BLaER1 treated with 17β-estradiol and CSF1 and Interleukin-3, amounts not matched to agents 10 nM and 100 nM (cell line): ENCODE data around the gene PCCA.
"Not testable (repeated sequence)": the region's sequence is repeated elsewhere in the genome, so short reads cannot be mapped to it uniquely, and the experiment has no call there.

Experiments used
- H3K27ac ChIP-seq, 11 experiments: shearing (Covaris generic); formaldehyde crosslinking; 2 replicates each; pipeline ENCODE4 v1.8.1; 2022
- H3K27me3 ChIP-seq, 11 experiments: shearing (Covaris generic); formaldehyde crosslinking; 2 replicates each; pipeline ENCODE4 v1.8.1; 2022
- H3K36me3 ChIP-seq, 11 experiments: shearing (Covaris generic); formaldehyde crosslinking; 2 replicates each; pipeline ENCODE4 v1.8.1; 2022
- H3K4me1 ChIP-seq, 10 experiments: shearing (Covaris generic); formaldehyde crosslinking; 2 replicates each; pipeline ENCODE4 v1.8.1; 2022
- H3K4me2 ChIP-seq, 11 experiments: shearing (Covaris generic); formaldehyde crosslinking; 2 replicates each; pipeline ENCODE4 v1.8.1; 2022
- H3K4me3 ChIP-seq, 10 experiments: shearing (Covaris generic); formaldehyde crosslinking; 2 replicates each; pipeline ENCODE4 v1.8.1; 2022
- H3K9ac ChIP-seq, 11 experiments: shearing (Covaris generic); formaldehyde crosslinking; 2 replicates each; pipeline ENCODE4 v1.8.1; 2022
- H3K9me3 ChIP-seq, 11 experiments: shearing (Covaris generic); formaldehyde crosslinking; replicated peaks in 1 of 11; 2 replicates each; pipeline ENCODE4 v1.8.1; 2022
- H4K20me1 ChIP-seq, 11 experiments: shearing (Covaris generic); formaldehyde crosslinking; 2 replicates each; pipeline ENCODE4 v1.8.1; 2022
- Cebpa-rat ChIP-seq, 11 experiments: shearing (Covaris generic); IDR thresholded peaks; 2 replicates each; pipeline ENCODE4 v1.8.1; 2022

The PCCA gene

GRCh38 chr13:100212904-100213553, 124.1 kb downstream of the PCCA start:
- no peak overlapping the region for H3K27ac ChIP-seq
- peaks cover 0 to 21% (median 4%) of the 10 kb centered on the region in 11 experiments; a peak in 9 of 22 replicates for H3K9me3 ChIP-seq
- TF ChIP-seq Cebpa-rat (IDR thresholded peaks at IDR 0.05), result no peak
- 0 out of 22 replicates have a peak, but pooled peaks cover 0 to 3% (median 0%) of the 10 kb centered on the region in 11 experiments for H3K36me3 ChIP-seq
- no peak overlapping the region for H3K9ac ChIP-seq
- no peak overlapping the region for H3K4me3 ChIP-seq
- H3K27me3 ChIP-seq, result no peaks in the 10 kb centered on the region
- H4K20me1 ChIP-seq, result no peaks in the 10 kb centered on the region
- H3K4me2 ChIP-seq, result peak overlapping the region in 3 of 11 experiments; percentile 8 to 75 (median 52); a peak in 3 of 22 replicates
- peaks cover 0 to 45% (median 0%) of the 10 kb centered on the region in 10 experiments; a peak in 6 of 20 replicates for H3K4me1 ChIP-seq

GRCh38 chr13:100213576-100213975, 124.7 kb downstream of the PCCA start:
- Histone ChIP-seq H3K4me2 (peak overlapping the region in 3 of 11 experiments; percentile 8 to 75 (median 52); a peak in 4 of 22 replicates), H3K9ac (no peak overlapping the region), H3K4me1 (peaks cover 0 to 45% (median 0%) of the 10 kb centered on the region in 10 experiments; a peak in 6 of 20 replicates), H3K27me3 (no peaks in the 10 kb centered on the region), H4K20me1 (no peaks in the 10 kb centered on the region), H3K9me3 (peaks cover 0 to 21% (median 4%) of the 10 kb centered on the region in 11 experiments; a peak in 9 of 22 replicates), H3K36me3 (0 out of 22 replicates have a peak, but pooled peaks cover 0 to 3% (median 0%) of the 10 kb centered on the region in 11 experiments), H3K4me3 (no peak overlapping the region), H3K27ac (no peak overlapping the region)
- no peak for TF ChIP-seq Cebpa-rat (IDR thresholded peaks at IDR 0.05)

- H3K4me2 ChIP-seq, result no peak overlapping the region
- H3K27ac ChIP-seq, result no peak overlapping the region
- H3K4me1 ChIP-seq, result peaks cover 0 to 40% (median 0%) of the 10 kb centered on the region in 10 experiments; a peak in 6 of 20 replicates
Measured at GRCh38 chr13:100214886-100215285, 126.0 kb downstream of the PCCA start.

GRCh38 chr13:100221166-100221565, 132.3 kb downstream of the PCCA start:
- TF ChIP-seq Cebpa-rat (IDR thresholded peaks at IDR 0.05), result no peak
- H3K27ac ChIP-seq, result no peak overlapping the region
- no peaks in the 10 kb centered on the region for H3K36me3 ChIP-seq
- H3K4me1 ChIP-seq, result no peaks in the 10 kb centered on the region
- no peaks in the 10 kb centered on the region for H3K27me3 ChIP-seq
- H3K4me3 ChIP-seq, result no peak overlapping the region
- peaks cover 0 to 6% (median 0%) of the 10 kb centered on the region in 11 experiments; a peak in 2 of 22 replicates for H3K9me3 ChIP-seq
- no peaks in the 10 kb centered on the region; a peak in 1 of 22 replicates for H4K20me1 ChIP-seq
- H3K9ac ChIP-seq, result no peak overlapping the region
- H3K4me2 ChIP-seq, result no peak overlapping the region

More at GRCh38 chr13:100214886-100215285, 126.0 kb downstream of the PCCA start:
- H4K20me1 ChIP-seq, result no peaks in the 10 kb centered on the region
- no peak for TF ChIP-seq Cebpa-rat (IDR thresholded peaks at IDR 0.05)
- H3K36me3 ChIP-seq, result 0 out of 22 replicates have a peak, but pooled peaks cover 0 to 3% (median 0%) of the 10 kb centered on the region in 11 experiments
- no peak overlapping the region for H3K4me3 ChIP-seq
- peaks cover 0 to 21% (median 4%) of the 10 kb centered on the region in 11 experiments; a peak in 9 of 22 replicates for H3K9me3 ChIP-seq
- no peak overlapping the region for H3K9ac ChIP-seq
- no peaks in the 10 kb centered on the region for H3K27me3 ChIP-seq

- H3K9ac ChIP-seq, H3K4me2 ChIP-seq, H3K36me3 ChIP-seq, H3K4me3 ChIP-seq, H3K9me3 ChIP-seq, H3K27me3 ChIP-seq, H3K4me1 ChIP-seq, H3K27ac ChIP-seq, H4K20me1 ChIP-seq: not testable (repeated sequence)
Measured at GRCh38 chr13:100223966-100224530, 135.2 kb downstream of the PCCA start.

- H3K36me3 ChIP-seq, result no peaks in the 10 kb centered on the region
- H3K4me3 ChIP-seq, result no peak overlapping the region
- no peak overlapping the region for H3K27ac ChIP-seq
- no peak overlapping the region for H3K9ac ChIP-seq
- no peaks in the 10 kb centered on the region for H3K27me3 ChIP-seq
- H4K20me1 ChIP-seq, result no peaks in the 10 kb centered on the region; a peak in 1 of 22 replicates
- H3K9me3 ChIP-seq, result no peaks in the 10 kb centered on the region
- peaks cover 10 to 25% (median 18%) of the 10 kb centered on the region in 10 experiments for H3K4me1 ChIP-seq
- no peak overlapping the region for H3K4me2 ChIP-seq
- no peak for TF ChIP-seq Cebpa-rat (IDR thresholded peaks at IDR 0.05)
Measured at GRCh38 chr13:100229603-100230002, 140.7 kb downstream of the PCCA start.

- no peak for TF ChIP-seq Cebpa-rat (IDR thresholded peaks at IDR 0.05)
- H3K27me3 ChIP-seq, result no peaks in the 10 kb centered on the region
- peaks cover 21 to 36% (median 30%) of the 10 kb centered on the region in 10 experiments for H3K4me1 ChIP-seq
- no peaks in the 10 kb centered on the region; a peak in 1 of 22 replicates for H4K20me1 ChIP-seq
- H3K9ac ChIP-seq, result no peak overlapping the region
- H3K36me3 ChIP-seq, result no peaks in the 10 kb centered on the region
- H3K4me3 ChIP-seq, result no peak overlapping the region
- no peak overlapping the region for H3K27ac ChIP-seq
- H3K9me3 ChIP-seq, result no peaks in the 10 kb centered on the region
- H3K4me2 ChIP-seq, result peak overlapping the region in 3 of 11 experiments; percentile 8 to 23 (median 8); a peak in 3 of 22 replicates
Measured at GRCh38 chr13:100230769-100231149, 141.9 kb downstream of the PCCA start.

- Histone ChIP-seq H3K36me3 (no peaks in the 10 kb centered on the region), H3K4me2 (0 out of 22 replicates have a peak overlapping the region, but pooled peaks of 1 of the 11 experiments have one; percentile 8), H3K27me3 (no peaks in the 10 kb centered on the region), H4K20me1 (no peaks in the 10 kb centered on the region), H3K27ac (no peak overlapping the region), H3K9me3 (no peaks in the 10 kb centered on the region), H3K4me1 (peaks cover 25 to 41% (median 33%) of the 10 kb centered on the region in 10 experiments), H3K4me3 (no peak overlapping the region), H3K9ac (no peak overlapping the region)
- TF ChIP-seq Cebpa-rat (IDR thresholded peaks at IDR 0.05), result no peak
Measured at GRCh38 chr13:100231176-100231575, 142.3 kb downstream of the PCCA start.

- no peak for TF ChIP-seq Cebpa-rat (IDR thresholded peaks at IDR 0.05)
- Histone ChIP-seq H3K9me3 (peaks cover 0 to 6% (median 0%) of the 10 kb centered on the region in 11 experiments; a peak in 5 of 22 replicates), H3K36me3 (no peaks in the 10 kb centered on the region), H3K4me3 (no peak overlapping the region), H3K9ac (peak overlapping the region in 3 of 11 experiments; percentile 14 to 69 (median 34); a peak in 4 of 22 replicates), H3K4me2 (peak overlapping the region; percentile 0 to 93 (median 76); a peak in 21 of 22 replicates), H3K27me3 (no peaks in the 10 kb centered on the region), H3K4me1 (peaks cover 29 to 53% (median 41%) of the 10 kb centered on the region in 10 experiments), H4K20me1 (no peaks in the 10 kb centered on the region), H3K27ac (peak overlapping the region in 8 of 11 experiments; percentile 72 to 82 (median 77); a peak in 13 of 22 replicates)
Measured at GRCh38 chr13:100234006-100234405, 145.1 kb downstream of the PCCA start.
